ENCODE data around the gene RER1.

- TF ChIP-seq CTCF (IDR thresholded peaks at IDR 0.05): no peak
- no peak for TF ChIP-seq POLR2A (IDR thresholded peaks at IDR 0.05)
Observed at GRCh38 chr1:2397007-2397679, 5.5 kb downstream of the RER1 start.
